ENCODE measurements around the gene STK38L. TPM values are rescaled to one million over a fixed set of nuclear protein-coding genes. Genes with fewer than 3 reads are reported as not detected.

STK38L gene
- total RNA-seq, 1 donor from 2014 or later, result 115 TPM

- no peak overlapping the region for H2AFZ ChIP-seq (ENCODE audit: low read depth, low read length)
- TF ChIP-seq EZH2 (IDR thresholded peaks at IDR 0.05; ENCODE audit: insufficient read depth, low read length) (no peak), CTCF (IDR thresholded peaks at IDR 0.05; ENCODE audit: insufficient read depth, low read depth, low read length) (no peak)
- Mint-ChIP-seq H3K27me3 (ENCODE audit: low read depth, unreplicated experiment) (no peaks in the 10 kb centered on the region), H3K4me3 (ENCODE audit: unreplicated experiment) (no peak overlapping the region), H3K9me3 (ENCODE audit: unreplicated experiment) (peaks cover 4% of the 10 kb centered on the region), H3K36me3 (ENCODE audit: low read depth, unreplicated experiment) (no peaks in the 10 kb centered on the region), H3K27ac (ENCODE audit: unreplicated experiment) (no peak overlapping the region), H3K4me1 (ENCODE audit: low read depth, unreplicated experiment) (no peaks in the 10 kb centered on the region)
- H3K4me3 ChIP-seq (ENCODE audit: insufficient read depth, low read depth, low read length), result no peak overlapping the region
- H3K9ac ChIP-seq (ENCODE audit: low read length), result no peak overlapping the region
- H3K27me3 ChIP-seq (ENCODE audit: insufficient read depth, low read length), result no peaks in the 10 kb centered on the region
- H3K4me1 ChIP-seq (ENCODE audit: insufficient read depth, low read length), result no peaks in the 10 kb centered on the region
- H3K36me3 ChIP-seq (ENCODE audit: insufficient read depth, low read length), result no peaks in the 10 kb centered on the region
- no peak overlapping the region for H3K4me2 ChIP-seq (ENCODE audit: low read length)
- FAIRE-seq (no peak), DNase-seq (ENCODE audit: low read depth) (no peak)
- H3K9me3 ChIP-seq (ENCODE audit: insufficient read depth, low read depth, low read length), result no peaks in the 10 kb centered on the region
- no peaks in the 10 kb centered on the region for H3K79me2 ChIP-seq (ENCODE audit: insufficient read depth, low read length)
- no peaks in the 10 kb centered on the region for H4K20me1 ChIP-seq (ENCODE audit: insufficient read depth, low read length)
- no peak overlapping the region for H3K27ac ChIP-seq (ENCODE audit: low read depth, low read length)
Measured at GRCh38 chr12:27209257-27209910, 34.7 kb upstream of the STK38L start.

- Histone ChIP-seq H4K20me1 (ENCODE audit: insufficient read depth, low read length) (no peaks in the 10 kb centered on the region), H3K9me3 (ENCODE audit: insufficient read depth, low read depth, low read length) (no peaks in the 10 kb centered on the region), H3K79me2 (ENCODE audit: insufficient read depth, low read length) (no peaks in the 10 kb centered on the region), H2AFZ (ENCODE audit: low read depth, low read length) (no peak overlapping the region), H3K9ac (ENCODE audit: low read length) (no peak overlapping the region), H3K36me3 (ENCODE audit: insufficient read depth, low read length) (no peaks in the 10 kb centered on the region), H3K27ac (ENCODE audit: low read depth, low read length) (no peak overlapping the region), H3K4me2 (ENCODE audit: low read length) (no peak overlapping the region), H3K27me3 (ENCODE audit: insufficient read depth, low read length) (no peaks in the 10 kb centered on the region), H3K4me1 (ENCODE audit: insufficient read depth, low read length) (no peaks in the 10 kb centered on the region), H3K4me3 (ENCODE audit: insufficient read depth, low read depth, low read length) (no peak overlapping the region)
- no peak overlapping the region for H3K27ac Mint-ChIP-seq (ENCODE audit: unreplicated experiment)
- FAIRE-seq (no peak), DNase-seq (ENCODE audit: low read depth) (no peak)
- TF ChIP-seq EZH2 (IDR thresholded peaks at IDR 0.05; ENCODE audit: insufficient read depth, low read length), result no peak
- TF ChIP-seq CTCF (IDR thresholded peaks at IDR 0.05; ENCODE audit: insufficient read depth, low read depth, low read length), result no peak
- H3K9me3 Mint-ChIP-seq (ENCODE audit: unreplicated experiment), result peaks cover 4% of the 10 kb centered on the region
- H3K4me3 Mint-ChIP-seq (ENCODE audit: unreplicated experiment), result no peak overlapping the region
- H3K27me3 Mint-ChIP-seq (ENCODE audit: low read depth, unreplicated experiment), result no peaks in the 10 kb centered on the region
- no peaks in the 10 kb centered on the region for H3K36me3 Mint-ChIP-seq (ENCODE audit: low read depth, unreplicated experiment)
- H3K4me1 Mint-ChIP-seq (ENCODE audit: low read depth, unreplicated experiment), result no peaks in the 10 kb centered on the region
Measured at GRCh38 chr12:27210187-27210586, 33.9 kb upstream of the STK38L start.

GRCh38 chr12:27212861-27213260 lies 31.2 kb upstream of the STK38L start:
- no peak overlapping the region for H3K27ac Mint-ChIP-seq (ENCODE audit: unreplicated experiment)
- H3K27me3 Mint-ChIP-seq (ENCODE audit: low read depth, unreplicated experiment), result no peaks in the 10 kb centered on the region
- no peaks in the 10 kb centered on the region for H4K20me1 ChIP-seq (ENCODE audit: insufficient read depth, low read length)
- TF ChIP-seq CTCF (IDR thresholded peaks at IDR 0.05; ENCODE audit: insufficient read depth, low read depth, low read length) (no peak), EZH2 (IDR thresholded peaks at IDR 0.05; ENCODE audit: insufficient read depth, low read length) (no peak)
- peaks cover 4% of the 10 kb centered on the region for H3K9me3 Mint-ChIP-seq (ENCODE audit: unreplicated experiment)
- H3K36me3 ChIP-seq (ENCODE audit: insufficient read depth, low read length), result no peaks in the 10 kb centered on the region
- H3K79me2 ChIP-seq (ENCODE audit: insufficient read depth, low read length), result no peaks in the 10 kb centered on the region
- DNase-seq (ENCODE audit: low read depth) (no peak), FAIRE-seq (no peak)
- H2AFZ ChIP-seq (ENCODE audit: low read depth, low read length), result no peak overlapping the region
- H3K9me3 ChIP-seq (ENCODE audit: insufficient read depth, low read depth, low read length), result no peaks in the 10 kb centered on the region
- H3K27ac ChIP-seq (ENCODE audit: low read depth, low read length), result no peak overlapping the region
- no peak overlapping the region for H3K9ac ChIP-seq (ENCODE audit: low read length)
- H3K4me3 Mint-ChIP-seq (ENCODE audit: unreplicated experiment), result no peak overlapping the region
- no peaks in the 10 kb centered on the region for H3K27me3 ChIP-seq (ENCODE audit: insufficient read depth, low read length)
- H3K4me1 Mint-ChIP-seq (ENCODE audit: low read depth, unreplicated experiment), result no peaks in the 10 kb centered on the region
- H3K36me3 Mint-ChIP-seq (ENCODE audit: low read depth, unreplicated experiment), result no peaks in the 10 kb centered on the region
- H3K4me2 ChIP-seq (ENCODE audit: low read length), result no peak overlapping the region
- no peak overlapping the region for H3K4me3 ChIP-seq (ENCODE audit: insufficient read depth, low read depth, low read length)
- H3K4me1 ChIP-seq (ENCODE audit: insufficient read depth, low read length), result no peaks in the 10 kb centered on the region

Measured in astrocyte (in vitro differentiated cells and primary cell).